NB4 (cell line): ENCODE measurements around the gene ABCB6.

Experiments
- CTCF ChIP-seq: IDR thresholded peaks from one replicate; pipeline ENCODE4 v1.5.1; 2012; ENCODE audit warnings: low read depth, low read length
- MAX ChIP-seq: IDR thresholded peaks from 2 replicates; pipeline ENCODE4 v1.6.1; 2011; ENCODE audit warnings: low read depth, low read length
- POLR2A ChIP-seq: IDR thresholded peaks from 2 replicates; pipeline ENCODE4 v1.6.1; 2011; ENCODE audit warnings: mild to moderate bottlenecking; ENCODE audit not compliant: insufficient read length; ENCODE audit errors: extremely low read depth

DNA sequence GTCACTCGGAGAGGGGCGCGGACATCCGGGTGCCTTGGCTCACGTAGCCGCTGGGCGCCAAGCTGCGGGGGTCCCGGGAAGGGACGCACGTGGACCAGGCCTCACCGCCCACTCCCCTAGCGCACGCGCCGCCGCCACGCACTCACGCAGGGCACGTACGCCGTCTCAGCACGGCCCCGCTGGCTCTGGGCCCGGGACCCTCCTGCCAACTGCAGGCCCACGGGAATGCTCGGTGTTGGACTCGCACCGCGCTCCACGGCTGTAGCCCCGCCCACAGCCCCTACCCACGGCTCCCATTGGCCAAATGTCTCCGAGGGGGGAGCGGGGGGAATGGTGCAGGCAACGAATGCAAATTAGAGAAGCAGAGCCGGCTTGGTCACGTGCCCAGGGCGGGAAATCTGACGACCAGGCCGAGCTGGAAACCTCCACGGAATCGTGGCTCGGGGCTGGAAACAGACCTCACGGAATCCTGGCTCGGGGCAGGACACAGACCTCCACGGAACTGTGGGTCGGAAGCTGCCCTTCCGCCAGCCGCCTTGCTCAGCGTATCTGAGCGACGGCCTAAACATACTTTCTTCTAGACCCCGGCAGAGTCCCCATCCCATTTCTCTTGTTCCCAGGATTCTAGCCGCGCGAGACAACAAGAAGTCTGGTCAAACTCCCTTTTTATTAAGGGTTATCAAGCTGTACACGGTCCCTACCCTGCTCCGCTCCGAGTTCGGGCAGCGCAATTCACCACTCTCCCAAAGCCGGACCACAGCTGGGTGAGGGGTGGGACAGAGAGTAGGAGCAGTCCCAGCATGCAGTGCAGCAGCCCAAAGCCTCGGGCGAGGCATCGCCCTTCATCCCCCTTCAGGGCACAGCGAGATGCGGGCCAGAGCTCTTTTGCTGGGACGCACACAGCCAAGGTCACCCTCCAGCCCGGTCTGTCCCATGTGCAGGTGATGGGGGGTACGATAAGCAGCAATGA is at the start of gene ABCB6:
- TF ChIP-seq CTCF (no peak), POLR2A (no peak), MAX (no peak)
